HEK293 (cell line): ENCODE measurements around the gene NDE1.

ENCODE experiments used
- CTCF ChIP-seq: fragments of 450-650 bp; formaldehyde crosslinking; IDR thresholded peaks from 2 replicates; pipeline ENCODE4 v1.5.1; 2016; ENCODE audit warnings: missing biosample characterization, missing genetic modification characterization
- ZBTB1 ChIP-seq: fragments of 450-650 bp; formaldehyde crosslinking; IDR thresholded peaks from 2 replicates; pipeline ENCODE4 v1.5.1; 2016; ENCODE audit warnings: missing biosample characterization, missing genetic modification characterization
- ZEB2 ChIP-seq: fragments of 450-650 bp; formaldehyde crosslinking; IDR thresholded peaks from 2 replicates; pipeline ENCODE4 v1.5.1; 2016; ENCODE audit warnings: missing biosample characterization, missing genetic modification characterization
- ZNF2 ChIP-seq: fragments of 450-650 bp; formaldehyde crosslinking; IDR thresholded peaks from 2 replicates; pipeline ENCODE4 v1.5.1; 2016; ENCODE audit warnings: missing biosample characterization, missing genetic modification characterization
- ZNF394 ChIP-seq: fragments of 450-650 bp; formaldehyde crosslinking; IDR thresholded peaks from 2 replicates; pipeline ENCODE4 v1.5.1; 2016; ENCODE audit warnings: missing biosample characterization, missing genetic modification characterization, mild to moderate bottlenecking, moderate library complexity, borderline replicate concordance
- ZNF501 ChIP-seq: fragments of 450-650 bp; formaldehyde crosslinking; IDR thresholded peaks from 2 replicates; pipeline ENCODE4 v1.5.1; 2016; ENCODE audit warnings: missing biosample characterization, missing genetic modification characterization
- ZSCAN30 ChIP-seq: fragments of 450-650 bp; IDR thresholded peaks from 2 replicates; pipeline ENCODE4 v1.5.1; 2018; ENCODE audit warnings: missing biosample characterization, mild to moderate bottlenecking, missing genetic modification characterization, moderate library complexity
- TF ChIP-seq, protein P1 (sequence below): fragments of 450-650 bp; formaldehyde crosslinking; IDR thresholded peaks from 2 replicates; pipeline ENCODE4 v1.5.1; 2016; ENCODE audit warnings: missing biosample characterization, missing genetic modification characterization
- TF ChIP-seq, protein P2 (sequence below): fragments of 450-650 bp; formaldehyde crosslinking; IDR thresholded peaks from 2 replicates; pipeline ENCODE4 v1.5.1; 2016; ENCODE audit warnings: missing biosample characterization, missing genetic modification characterization

GRCh38 chr16:15729152-15729551 lies 79.1 kb downstream of the NDE1 start:
- TF ChIP-seq ZSCAN30 (tag by site-specific recombination) (no peak), ZBTB1 (tag by site-specific recombination) (no peak), ZEB2 (tag by site-specific recombination) (no peak), ZNF2 (tag by site-specific recombination) (no peak), ZNF394 (tag by site-specific recombination) (no peak), CTCF (no peak), ZNF501 (tag by site-specific recombination) (no peak)
- TF ChIP-seq, protein P1, sequence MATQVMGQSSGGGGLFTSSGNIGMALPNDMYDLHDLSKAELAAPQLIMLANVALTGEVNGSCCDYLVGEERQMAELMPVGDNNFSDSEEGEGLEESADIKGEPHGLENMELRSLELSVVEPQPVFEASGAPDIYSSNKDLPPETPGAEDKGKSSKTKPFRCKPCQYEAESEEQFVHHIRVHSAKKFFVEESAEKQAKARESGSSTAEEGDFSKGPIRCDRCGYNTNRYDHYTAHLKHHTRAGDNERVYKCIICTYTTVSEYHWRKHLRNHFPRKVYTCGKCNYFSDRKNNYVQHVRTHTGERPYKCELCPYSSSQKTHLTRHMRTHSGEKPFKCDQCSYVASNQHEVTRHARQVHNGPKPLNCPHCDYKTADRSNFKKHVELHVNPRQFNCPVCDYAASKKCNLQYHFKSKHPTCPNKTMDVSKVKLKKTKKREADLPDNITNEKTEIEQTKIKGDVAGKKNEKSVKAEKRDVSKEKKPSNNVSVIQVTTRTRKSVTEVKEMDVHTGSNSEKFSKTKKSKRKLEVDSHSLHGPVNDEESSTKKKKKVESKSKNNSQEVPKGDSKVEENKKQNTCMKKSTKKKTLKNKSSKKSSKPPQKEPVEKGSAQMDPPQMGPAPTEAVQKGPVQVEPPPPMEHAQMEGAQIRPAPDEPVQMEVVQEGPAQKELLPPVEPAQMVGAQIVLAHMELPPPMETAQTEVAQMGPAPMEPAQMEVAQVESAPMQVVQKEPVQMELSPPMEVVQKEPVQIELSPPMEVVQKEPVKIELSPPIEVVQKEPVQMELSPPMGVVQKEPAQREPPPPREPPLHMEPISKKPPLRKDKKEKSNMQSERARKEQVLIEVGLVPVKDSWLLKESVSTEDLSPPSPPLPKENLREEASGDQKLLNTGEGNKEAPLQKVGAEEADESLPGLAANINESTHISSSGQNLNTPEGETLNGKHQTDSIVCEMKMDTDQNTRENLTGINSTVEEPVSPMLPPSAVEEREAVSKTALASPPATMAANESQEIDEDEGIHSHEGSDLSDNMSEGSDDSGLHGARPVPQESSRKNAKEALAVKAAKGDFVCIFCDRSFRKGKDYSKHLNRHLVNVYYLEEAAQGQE (tag by site-specific recombination) = no peak
- TF ChIP-seq, protein P2, sequence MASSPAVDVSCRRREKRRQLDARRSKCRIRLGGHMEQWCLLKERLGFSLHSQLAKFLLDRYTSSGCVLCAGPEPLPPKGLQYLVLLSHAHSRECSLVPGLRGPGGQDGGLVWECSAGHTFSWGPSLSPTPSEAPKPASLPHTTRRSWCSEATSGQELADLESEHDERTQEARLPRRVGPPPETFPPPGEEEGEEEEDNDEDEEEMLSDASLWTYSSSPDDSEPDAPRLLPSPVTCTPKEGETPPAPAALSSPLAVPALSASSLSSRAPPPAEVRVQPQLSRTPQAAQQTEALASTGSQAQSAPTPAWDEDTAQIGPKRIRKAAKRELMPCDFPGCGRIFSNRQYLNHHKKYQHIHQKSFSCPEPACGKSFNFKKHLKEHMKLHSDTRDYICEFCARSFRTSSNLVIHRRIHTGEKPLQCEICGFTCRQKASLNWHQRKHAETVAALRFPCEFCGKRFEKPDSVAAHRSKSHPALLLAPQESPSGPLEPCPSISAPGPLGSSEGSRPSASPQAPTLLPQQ = no peak
